Measurements from ENCODE around the gene CACTIN. TPM values are rescaled to one million over a fixed set of nuclear protein-coding genes. Genes with fewer than 3 reads are reported as not detected.
A peak's percentile ranks its signal among the peaks of the same experiment; 100 is the strongest.
"Not testable (repeated sequence)": the region's sequence is repeated elsewhere in the genome, so short reads cannot be mapped to it uniquely, and the experiment has no call there.

CACTIN gene
- total RNA-seq, 1 donor from 2014 or later, result 13.7 TPM

GRCh38 chr19:3581792-3582191 lies 44.8 kb downstream of the CACTIN start:
- DNase-seq; ATAC-seq (ENCODE audit: poor library complexity); intact Hi-C loops (cut with DNase I): not testable (repeated sequence)

- ATAC-seq (ENCODE audit: poor library complexity), result no peak
- DNase-seq, result no peak
- intact Hi-C loops (cut with DNase I), result no loop called here
Observed at GRCh38 chr19:3580156-3580934, 46.2 kb downstream of the CACTIN start.

- intact Hi-C loops (cut with DNase I), result no loop called here
- DNase-seq, result no peak
Observed at GRCh38 chr19:3578390-3578789, 48.2 kb downstream of the CACTIN start.

GRCh38 chr19:3577723-3578344 lies 48.8 kb downstream of the CACTIN start:
- intact Hi-C loops (cut with DNase I), result no loop called here
- DNase-seq (no peak), ATAC-seq (ENCODE audit: poor library complexity) (no peak)

More at GRCh38 chr19:3578390-3578789, 48.2 kb downstream of the CACTIN start:
- no peak for ATAC-seq (ENCODE audit: poor library complexity)

- intact Hi-C loops (cut with DNase I), result no loop called here
- ATAC-seq (ENCODE audit: poor library complexity) (peak; percentile 30), DNase-seq (peak; percentile 81)
Observed at GRCh38 chr19:3576696-3577443, 49.7 kb downstream of the CACTIN start.

GRCh38 chr19:3575949-3576673 lies 50.5 kb downstream of the CACTIN start:
- ATAC-seq (ENCODE audit: poor library complexity) (no peak), DNase-seq (no peak)
- intact Hi-C loops (cut with DNase I), result no loop called here

- intact Hi-C loops (cut with DNase I), result no loop called here
- DNase-seq, result no peak
- no peak for ATAC-seq (ENCODE audit: poor library complexity)
Observed at GRCh38 chr19:3575260-3575741, 51.3 kb downstream of the CACTIN start.

GRCh38 chr19:3573858-3574637 lies 52.5 kb downstream of the CACTIN start:
- intact Hi-C loops (cut with DNase I), result no loop called here
- peak; percentile 19 for ATAC-seq (ENCODE audit: poor library complexity)
- peak; percentile 93 for DNase-seq

- DNase-seq (peak; percentile 63), ATAC-seq (ENCODE audit: poor library complexity) (peak; percentile 10)
- intact Hi-C loops (cut with DNase I), result no loop called here
Observed at GRCh38 chr19:3573162-3573857, 53.3 kb downstream of the CACTIN start.

GRCh38 chr19:3572855-3573161 lies 53.8 kb downstream of the CACTIN start, which contains the start of gene HMG20B:
Gene HMG20B, plus strand, starts transcription at chr19:3572944. Its CDS starts 366 bp downstream, at chr19:3573310.
- no peak for ATAC-seq (ENCODE audit: poor library complexity)
- intact Hi-C loops (cut with DNase I), result no loop called here
- DNase-seq, result no peak

- DNase-seq, result peak; percentile 100
- intact Hi-C loops (cut with DNase I), result no loop called here
- peak; percentile 97 for ATAC-seq (ENCODE audit: poor library complexity)
Observed at GRCh38 chr19:3572132-3572854, 54.3 kb downstream of the CACTIN start.

- DNase-seq (no peak), ATAC-seq (ENCODE audit: poor library complexity) (no peak)
- intact Hi-C loops (cut with DNase I), result no loop called here
Observed at GRCh38 chr19:3570606-3571011, 56.0 kb downstream of the CACTIN start.

- DNase-seq; ATAC-seq (ENCODE audit: poor library complexity); intact Hi-C loops (cut with DNase I): not testable (repeated sequence)
Observed at GRCh38 chr19:3570042-3570441, 56.5 kb downstream of the CACTIN start.

GRCh38 chr19:3565139-3565538 lies 61.5 kb downstream of the CACTIN start:
- intact Hi-C loops (cut with DNase I), result no loop called here
- DNase-seq (no peak), ATAC-seq (ENCODE audit: poor library complexity) (no peak)

- intact Hi-C loops (cut with DNase I), result no loop called here
- DNase-seq (no peak), ATAC-seq (ENCODE audit: poor library complexity) (no peak)
Observed at GRCh38 chr19:3563709-3564524, 62.7 kb downstream of the CACTIN start.
